ENCODE results near the gene INKA1.
"Not testable (repeated sequence)": the region's sequence is repeated elsewhere in the genome, so short reads cannot be mapped to it uniquely, and the experiment has no call there.

Gene INKA1

GRCh38 chr3:49806850-49807249 lies 3.8 kb downstream of the INKA1 start:
- no peak for DNase-seq

GRCh38 chr3:49807431-49808114 lies 4.5 kb downstream of the INKA1 start:
- DNase-seq: peak; percentile 49

- DNase-seq: no peak
Observed at GRCh38 chr3:49812916-49813496, 9.9 kb downstream of the INKA1 start.

- peak; percentile 40 for DNase-seq
Observed at GRCh38 chr3:49813497-49814174, 10.6 kb downstream of the INKA1 start, which contains the start of gene UBA7. TSS of gene UBA7 (minus strand) at chr3:49813953. CDS start at chr3:49813787, 166 bp downstream.

GRCh38 chr3:49823131-49823530 lies 20.1 kb downstream of the INKA1 start:
- DNase-seq: not testable (repeated sequence)

- DNase-seq: no peak
Observed at GRCh38 chr3:49826016-49826415, 23.0 kb downstream of the INKA1 start.

- DNase-seq: no peak
Observed at GRCh38 chr3:49831341-49831740, 28.3 kb downstream of the INKA1 start.

GRCh38 chr3:49839193-49839809 lies 36.2 kb downstream of the INKA1 start:
- peak; percentile 53 for DNase-seq

- no peak for DNase-seq
Observed at GRCh38 chr3:49840388-49840787, 37.3 kb downstream of the INKA1 start.

GRCh38 chr3:49841126-49841696 lies 38.1 kb downstream of the INKA1 start:
- no peak for DNase-seq

GRCh38 chr3:49841806-49842205 lies 38.7 kb downstream of the INKA1 start:
- DNase-seq: no peak

- DNase-seq: no peak
Observed at GRCh38 chr3:49842843-49843517, 39.9 kb downstream of the INKA1 start.

- no peak for DNase-seq
Observed at GRCh38 chr3:49844464-49845183, 41.6 kb downstream of the INKA1 start.

GRCh38 chr3:49845694-49846093 lies 42.6 kb downstream of the INKA1 start:
- DNase-seq: no peak
